HEK293 (cell line): ENCODE data around the gene RASGRF2.

Experiments
- CTCF ChIA-PET: fragments of 350-600 bp; formaldehyde crosslinking; extraction: SDS; loops from one replicate; lab custom pipeline; 2021; ENCODE audit warnings: antibody characterized with exemption; lab: Yijun Ruan, JAX
- POLR2A ChIA-PET: fragments of 300-600 bp; formaldehyde crosslinking; extraction: SDS; loops from one replicate; lab custom pipeline; 2020; ENCODE audit warnings: antibody characterized with exemption, inconsistent platforms; lab: Yijun Ruan, JAX
- H3K27ac ChIP-seq: fragments of 200-500 bp; sonication (Bioruptor generic); 2 replicates; pipeline ENCODE4 v1.5.1; 2014; ENCODE audit warnings: low read depth, low read length, control low read depth, inconsistent platforms; ENCODE audit errors: extremely low read depth
- H3K36me3 ChIP-seq, 2 experiments: fragments of 200-500 bp in 1 of 2; sonication (Bioruptor generic) in 1 of 2; 1 replicate in 1 of 2; 2 replicates in 1 of 2; pipeline ENCODE4 v1.5.1; 2014 to 2017; ENCODE audit warnings: inconsistent platforms in 2 of 2, low read length in 2 of 2; ENCODE audit not compliant: control insufficient read depth in 2 of 2, insufficient read depth in 1 of 2
- H3K4me1 ChIP-seq: fragments of 200-500 bp; sonication (Bioruptor generic); 2 replicates; pipeline ENCODE4 v1.5.1; 2014; ENCODE audit warnings: mild to moderate bottlenecking, low read length, inconsistent platforms; ENCODE audit not compliant: control insufficient read depth, insufficient read depth
- H3K4me3 ChIP-seq: 2 replicates; pipeline ENCODE4 v1.5.1; 2011; ENCODE audit warnings: low read depth, mild to moderate bottlenecking, control low read depth, low read length, moderate library complexity
- H3K9me3 ChIP-seq: fragments of 200-500 bp; sonication (Bioruptor generic); 2 replicates; pipeline ENCODE4 v1.5.1; 2014; ENCODE audit warnings: low read depth, low read length, inconsistent platforms; ENCODE audit not compliant: control insufficient read depth, insufficient read depth
- BCL11A ChIP-seq: fragments of 450-650 bp; formaldehyde crosslinking; IDR thresholded peaks from 2 replicates; pipeline ENCODE4 v1.5.1; 2016; ENCODE audit warnings: low read depth, missing biosample characterization, missing genetic modification characterization
- GLI4 ChIP-seq: fragments of 450-650 bp; formaldehyde crosslinking; IDR thresholded peaks from 2 replicates; pipeline ENCODE4 v1.5.1; 2016; ENCODE audit warnings: missing biosample characterization, missing genetic modification characterization
- HOXD13 ChIP-seq: sonication (generic); formaldehyde crosslinking; IDR thresholded peaks from 2 replicates; pipeline ENCODE4 v1.8.0; 2022; ENCODE audit warnings: missing genetic modification reagents, borderline replicate concordance
- IKZF3 ChIP-seq: fragments of 450-650 bp; IDR thresholded peaks from 2 replicates; pipeline ENCODE4 v1.5.0; 2018; ENCODE audit warnings: missing biosample characterization, mild to moderate bottlenecking, missing genetic modification characterization, moderate library complexity
- KLF17 ChIP-seq: fragments of 450-650 bp; formaldehyde crosslinking; IDR thresholded peaks from 2 replicates; pipeline ENCODE4 v1.5.1; 2016; ENCODE audit warnings: missing biosample characterization, missing genetic modification characterization
- MYNN ChIP-seq: fragments of 450-650 bp; formaldehyde crosslinking; IDR thresholded peaks from 2 replicates; pipeline ENCODE4 v1.5.1; 2016; ENCODE audit warnings: missing biosample characterization, missing genetic modification characterization, borderline replicate concordance
- REST ChIP-seq: fragments of 450-650 bp; formaldehyde crosslinking; IDR thresholded peaks from 2 replicates; pipeline ENCODE4 v1.5.1; 2016; ENCODE audit warnings: missing biosample characterization, missing genetic modification characterization
- ZBTB20 ChIP-seq: fragments of 450-650 bp; formaldehyde crosslinking; IDR thresholded peaks from 2 replicates; pipeline ENCODE4 v1.5.1; 2016; ENCODE audit warnings: missing biosample characterization, missing genetic modification characterization
- ZEB2 ChIP-seq: fragments of 450-650 bp; formaldehyde crosslinking; IDR thresholded peaks from 2 replicates; pipeline ENCODE4 v1.5.1; 2016; ENCODE audit warnings: missing biosample characterization, missing genetic modification characterization
- ZFP69B ChIP-seq: fragments of 450-650 bp; formaldehyde crosslinking; IDR thresholded peaks from 2 replicates; pipeline ENCODE4 v1.5.1; 2016; ENCODE audit warnings: missing biosample characterization, missing genetic modification characterization
- ZNF140 ChIP-seq: fragments of 450-650 bp; formaldehyde crosslinking; IDR thresholded peaks from 2 replicates; pipeline ENCODE4 v1.5.1; 2016; ENCODE audit warnings: missing biosample characterization, missing genetic modification characterization
- ZNF155 ChIP-seq: fragments of 450-650 bp; formaldehyde crosslinking; IDR thresholded peaks from 2 replicates; pipeline ENCODE4 v1.5.1; 2016; ENCODE audit warnings: missing biosample characterization, missing genetic modification characterization
- ZNF18 ChIP-seq: fragments of 450-650 bp; formaldehyde crosslinking; IDR thresholded peaks from 2 replicates; pipeline ENCODE4 v1.5.1; 2016; ENCODE audit warnings: missing biosample characterization, missing genetic modification characterization
- ZNF2 ChIP-seq: fragments of 450-650 bp; formaldehyde crosslinking; IDR thresholded peaks from 2 replicates; pipeline ENCODE4 v1.5.1; 2016; ENCODE audit warnings: missing biosample characterization, missing genetic modification characterization
- ZNF26 ChIP-seq: fragments of 450-650 bp; formaldehyde crosslinking; IDR thresholded peaks from 2 replicates; pipeline ENCODE4 v1.5.1; 2016; ENCODE audit warnings: missing biosample characterization, missing genetic modification characterization
- ZNF423 ChIP-seq: fragments of 450-650 bp; formaldehyde crosslinking; IDR thresholded peaks from 2 replicates; pipeline ENCODE4 v1.5.1; 2016; ENCODE audit warnings: missing biosample characterization, missing genetic modification characterization
- ZNF449 ChIP-seq: fragments of 450-650 bp; formaldehyde crosslinking; IDR thresholded peaks from 2 replicates; pipeline ENCODE4 v1.5.1; 2017; ENCODE audit warnings: missing biosample characterization, mild to moderate bottlenecking, missing genetic modification characterization, moderate library complexity
- ZNF48 ChIP-seq: fragments of 450-650 bp; formaldehyde crosslinking; IDR thresholded peaks from 2 replicates; pipeline ENCODE4 v1.5.1; 2016; ENCODE audit warnings: missing biosample characterization, missing genetic modification characterization
- ZNF510 ChIP-seq: fragments of 450-650 bp; formaldehyde crosslinking; IDR thresholded peaks from 2 replicates; pipeline ENCODE4 v1.5.1; 2018; ENCODE audit warnings: mild to moderate bottlenecking, missing genetic modification characterization, missing biosample characterization; ENCODE audit not compliant: insufficient replicate concordance
- ZNF518A ChIP-seq: fragments of 450-650 bp; formaldehyde crosslinking; conservative IDR thresholded peaks from 2 replicates; pipeline ENCODE4 v1.5.1; 2016; ENCODE audit warnings: low read depth, missing biosample characterization, missing genetic modification characterization
- ZNF621 ChIP-seq: fragments of 450-650 bp; formaldehyde crosslinking; IDR thresholded peaks from 2 replicates; pipeline ENCODE4 v1.5.1; 2017; ENCODE audit warnings: missing biosample characterization, missing genetic modification characterization
- ZNF626 ChIP-seq: fragments of 450-650 bp; sonication (Bioruptor Pico); formaldehyde crosslinking; IDR thresholded peaks from 2 replicates; pipeline ENCODE4 v1.5.1; 2018; ENCODE audit warnings: missing biosample characterization, missing genetic modification characterization, inconsistent platforms
- ZSCAN30 ChIP-seq: fragments of 450-650 bp; IDR thresholded peaks from 2 replicates; pipeline ENCODE4 v1.5.1; 2018; ENCODE audit warnings: missing biosample characterization, mild to moderate bottlenecking, missing genetic modification characterization, moderate library complexity

RASGRF2 gene

GRCh38 chr5:81194633-81195334 lies 234.6 kb downstream of the RASGRF2 start:
- H3K4me3 ChIP-seq = no peak overlapping the region
- no peaks in the 10 kb centered on the region for H3K36me3 ChIP-seq
- H3K27ac ChIP-seq = no peak overlapping the region
- H3K4me1 ChIP-seq = no peaks in the 10 kb centered on the region
- POLR2A ChIA-PET = no interaction called here
- CTCF ChIA-PET = interaction anchor here (0.6 to 3.4 kb wide), 36 partner anchors 9 to 1318 kb away, joined by 3 to 34 read pairs (median 4); no protein-coding TSS in a partner anchor
- H3K9me3 ChIP-seq = no peaks in the 10 kb centered on the region
- TF ChIP-seq BCL11A (tag by site-specific recombination) (no peak), ZNF155 (tag by site-specific recombination) (no peak), ZNF2 (tag by site-specific recombination) (no peak), MYNN (tag by site-specific recombination) (no peak), ZNF26 (tag by site-specific recombination) (no peak), ZBTB20 (no peak), HOXD13 (CRISPR knock-in tag) (no peak), ZNF18 (tag by site-specific recombination) (no peak), ZNF423 (tag by site-specific recombination) (no peak), REST (no peak), ZNF518A (tag by site-specific recombination) (no peak), ZNF626 (tag by site-specific recombination) (no peak), KLF17 (tag by site-specific recombination) (0 out of 2 replicates have a peak, but pooled peaks have one; percentile 20), ZSCAN30 (tag by site-specific recombination) (0 out of 2 replicates have a peak, but pooled peaks have one; percentile 50), ZNF621 (tag by site-specific recombination) (no peak), ZEB2 (tag by site-specific recombination) (no peak), ZNF449 (tag by site-specific recombination) (no peak), ZFP69B (tag by site-specific recombination) (peak; percentile 90), ZNF48 (tag by site-specific recombination) (no peak), GLI4 (tag by site-specific recombination) (no peak), ZNF140 (tag by site-specific recombination) (no peak), ZNF510 (tag by site-specific recombination) (no peak), IKZF3 (tag by site-specific recombination) (no peak)
